Measurements from ENCODE around the gene MPHOSPH6. TPM values are rescaled to one million over a fixed set of nuclear protein-coding genes. Genes with fewer than 3 reads are reported as not detected.
"Not testable (repeated sequence)": the region's sequence is repeated elsewhere in the genome, so short reads cannot be mapped to it uniquely, and the experiment has no call there.

The MPHOSPH6 gene
- polyA plus RNA-seq, 4 donors = 22.0 to 55.1 (median 47.9) TPM

DNA sequence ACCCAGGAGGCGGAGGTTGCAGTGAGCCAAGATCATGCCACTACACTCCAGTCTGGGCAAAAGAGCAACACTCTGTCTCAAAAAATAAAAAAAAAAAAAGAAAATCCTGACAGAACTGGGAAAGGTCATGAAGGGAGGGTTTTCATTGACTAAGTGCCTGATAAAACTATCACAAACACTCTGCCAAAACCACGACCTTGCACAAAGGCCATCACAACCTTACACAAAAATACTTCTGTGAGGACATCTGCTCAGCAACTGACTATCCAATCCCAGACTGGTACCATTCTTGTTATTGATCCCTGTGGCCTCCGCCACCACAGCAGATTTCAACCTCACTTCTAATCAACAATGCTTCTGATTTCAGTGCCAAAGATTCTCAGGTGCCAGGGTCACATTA lies 40.1 kb downstream of the MPHOSPH6 start:
- DNase-seq (ENCODE audit: low read depth in 4 of 4, low spot score in 3 of 4) = no peak

DNA sequence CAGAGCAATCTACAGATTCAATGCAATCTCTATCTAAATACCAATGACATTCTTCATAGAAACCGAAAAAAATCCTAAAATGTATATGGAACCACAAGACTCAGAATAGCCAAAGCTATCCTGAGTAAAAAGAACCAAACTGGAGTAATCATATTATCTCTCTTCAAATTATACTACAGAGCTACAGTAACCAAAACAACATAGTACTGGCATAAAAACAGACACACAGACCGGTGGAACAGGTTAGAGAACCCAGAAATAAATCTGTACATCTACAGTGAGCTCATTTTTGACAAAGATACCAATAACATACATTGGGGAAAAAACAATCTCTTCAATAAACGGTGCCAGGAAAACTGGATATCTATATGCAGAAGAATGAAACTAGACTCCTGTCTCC lies 45.4 kb downstream of the MPHOSPH6 start:
- no peak for DNase-seq (ENCODE audit: low read depth in 4 of 4, low spot score in 3 of 4)

DNA sequence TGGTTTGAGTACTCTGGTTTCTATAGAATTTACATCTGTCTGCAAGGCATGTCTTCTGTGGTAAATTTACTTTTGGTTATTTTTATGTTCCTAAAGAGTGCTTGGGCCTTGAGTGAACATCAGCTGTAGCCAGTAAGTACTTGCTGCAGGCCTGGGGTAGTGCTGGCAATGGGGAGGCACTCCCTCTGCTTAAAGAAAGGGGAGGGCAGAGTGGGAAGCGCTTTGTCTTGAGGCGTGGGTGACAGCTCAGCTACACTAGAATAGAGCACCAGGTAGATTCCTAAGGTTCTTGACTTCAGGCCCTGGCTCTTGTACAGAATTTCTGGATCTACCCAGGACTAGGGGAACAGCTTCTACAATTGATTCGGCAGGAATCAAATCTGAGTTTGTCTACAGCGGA lies 50.6 kb downstream of the MPHOSPH6 start:
- no peak for DNase-seq (ENCODE audit: low read depth in 4 of 4, low spot score in 3 of 4)

DNA sequence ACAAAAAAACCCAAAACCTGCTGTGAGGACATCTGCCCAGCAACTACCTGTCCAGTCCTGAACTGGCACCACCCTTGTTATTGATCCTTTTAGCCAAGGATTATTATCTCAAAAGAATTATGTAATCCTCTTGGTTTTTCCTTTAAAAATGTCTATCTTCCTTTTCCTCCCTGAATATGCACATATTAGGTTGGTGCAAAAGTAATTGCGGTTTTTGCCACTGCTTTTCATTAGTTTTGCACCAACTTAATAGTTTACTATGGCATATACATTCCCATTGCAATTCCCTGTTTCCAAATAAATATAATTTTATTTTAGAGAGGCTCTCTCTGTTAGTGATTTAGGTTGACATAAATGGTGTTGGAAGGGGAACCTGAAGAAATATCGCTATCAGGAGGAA lies 51.3 kb downstream of the MPHOSPH6 start:
- DNase-seq (ENCODE audit: low read depth in 4 of 4, low spot score in 3 of 4) = no peak

DNA sequence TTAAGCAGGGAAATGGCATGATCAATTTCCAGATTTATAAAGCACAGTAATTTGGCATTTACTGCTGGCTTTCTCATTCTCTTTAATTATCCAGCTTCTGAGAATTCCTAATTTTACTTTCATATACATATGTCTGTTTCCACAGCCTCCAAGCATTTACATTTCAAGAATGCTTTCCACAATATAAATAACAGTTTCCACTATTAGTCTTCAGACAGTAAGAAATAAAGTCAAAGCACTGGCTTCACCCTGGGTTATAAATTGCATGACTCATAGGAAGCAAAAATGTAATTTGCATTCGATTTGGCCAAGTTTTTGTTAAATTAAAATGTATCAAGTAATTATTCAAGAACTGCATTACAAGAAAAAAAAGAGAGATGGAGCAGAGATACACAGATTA lies 53.5 kb downstream of the MPHOSPH6 start:
- no peak for DNase-seq (ENCODE audit: low read depth in 4 of 4, low spot score in 3 of 4)

DNA sequence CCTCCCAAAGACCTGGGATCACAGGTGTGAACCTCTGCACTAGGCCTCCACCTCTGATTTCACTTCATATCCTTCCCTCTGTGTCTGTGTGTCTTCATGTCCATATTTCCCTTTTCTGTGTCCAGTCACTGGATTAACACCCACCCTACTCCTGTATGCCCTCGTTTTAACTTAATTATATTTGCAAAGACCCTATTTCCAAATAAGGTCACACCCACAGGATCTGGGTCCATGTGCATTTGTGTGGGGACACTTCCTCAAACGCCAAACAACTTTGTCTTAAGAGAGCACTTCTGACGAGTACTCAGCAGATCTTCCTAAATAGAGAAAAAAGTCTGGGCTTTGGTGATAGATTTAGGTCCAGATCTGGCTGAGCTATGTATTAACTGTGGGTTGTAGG lies 56.3 kb downstream of the MPHOSPH6 start:
- no peak for DNase-seq (ENCODE audit: low read depth in 4 of 4, low spot score in 3 of 4)

DNA sequence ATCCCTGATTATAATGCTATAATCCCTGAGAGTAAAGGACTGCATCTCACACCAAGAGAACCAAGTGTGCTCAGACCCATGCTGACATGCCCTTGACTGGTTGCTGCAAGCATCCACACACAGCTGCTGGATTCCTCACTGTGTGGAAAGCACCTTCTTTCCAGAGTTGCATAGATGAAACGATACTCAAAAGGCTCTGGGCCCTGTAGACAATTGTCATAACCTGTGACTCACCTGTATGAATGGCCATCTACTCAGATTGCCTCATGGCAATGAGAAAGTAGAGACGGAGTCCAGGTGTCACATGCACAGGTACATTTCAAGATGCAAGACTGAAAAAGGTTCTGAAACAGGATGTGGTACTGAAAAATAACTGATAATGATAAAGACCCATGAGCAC lies 58.1 kb downstream of the MPHOSPH6 start:
- DNase-seq (ENCODE audit: low read depth in 4 of 4, low spot score in 3 of 4) = no peak

DNA sequence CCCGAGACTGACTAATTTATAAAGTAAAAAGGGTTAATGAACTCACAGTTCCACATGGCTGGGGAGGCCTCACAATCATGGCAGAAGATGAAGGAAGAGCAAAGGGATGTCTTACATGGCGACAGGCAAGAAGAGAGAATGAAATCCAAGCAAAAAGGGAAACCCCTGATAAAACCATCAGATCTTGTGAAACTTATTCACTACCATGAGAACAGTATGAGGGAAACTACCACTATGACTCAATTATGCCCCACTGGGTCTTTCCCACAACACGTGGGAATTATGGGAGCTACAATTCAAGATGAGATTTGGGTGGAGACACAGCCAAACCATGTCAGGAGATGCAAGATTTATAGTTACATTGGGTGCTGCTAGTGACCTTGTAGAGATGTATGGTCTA lies 60.8 kb downstream of the MPHOSPH6 start:
- DNase-seq (ENCODE audit: low read depth in 4 of 4, low spot score in 3 of 4) = not testable (repeated sequence)

DNA sequence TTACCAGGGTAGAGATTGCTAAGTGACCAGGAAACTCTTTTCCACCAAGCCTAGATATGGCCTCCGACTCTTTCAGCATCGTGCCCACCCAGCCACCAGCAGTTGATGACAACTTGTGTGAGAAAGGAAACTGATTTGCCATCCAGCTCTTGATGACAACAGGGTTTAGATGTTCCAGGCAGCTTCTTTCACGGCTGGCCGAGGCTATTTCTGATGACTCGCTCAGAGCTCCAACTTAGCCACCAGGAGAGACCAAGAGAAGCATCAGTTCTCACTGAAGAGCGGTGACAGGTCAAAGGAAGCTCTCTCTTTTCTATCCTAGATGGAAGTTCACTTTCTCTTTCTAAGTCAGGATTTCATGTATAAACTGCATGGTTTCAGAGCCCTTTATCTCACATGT lies 61.2 kb downstream of the MPHOSPH6 start:
- no peak for DNase-seq (ENCODE audit: low read depth in 4 of 4, low spot score in 3 of 4)

DNA sequence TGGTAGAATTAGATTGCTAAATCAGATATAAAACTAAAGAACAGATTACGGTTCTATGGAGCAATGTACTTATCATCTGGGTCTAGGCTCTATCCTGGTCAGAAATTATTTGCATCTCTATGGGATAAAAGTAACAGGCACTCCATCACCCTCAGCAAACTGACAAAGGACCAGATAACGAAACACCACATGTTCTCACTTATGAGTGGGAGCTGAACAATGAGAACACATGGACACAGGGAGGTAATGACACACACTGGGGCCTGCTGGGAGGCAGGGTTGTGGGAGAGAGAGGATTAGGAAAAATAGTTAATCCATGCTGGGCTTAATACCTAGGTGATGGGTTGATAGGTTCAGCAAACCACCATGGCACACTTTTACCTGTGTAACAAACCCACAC lies 61.9 kb downstream of the MPHOSPH6 start:
- DNase-seq (ENCODE audit: low read depth in 4 of 4, low spot score in 3 of 4) = no peak

DNA sequence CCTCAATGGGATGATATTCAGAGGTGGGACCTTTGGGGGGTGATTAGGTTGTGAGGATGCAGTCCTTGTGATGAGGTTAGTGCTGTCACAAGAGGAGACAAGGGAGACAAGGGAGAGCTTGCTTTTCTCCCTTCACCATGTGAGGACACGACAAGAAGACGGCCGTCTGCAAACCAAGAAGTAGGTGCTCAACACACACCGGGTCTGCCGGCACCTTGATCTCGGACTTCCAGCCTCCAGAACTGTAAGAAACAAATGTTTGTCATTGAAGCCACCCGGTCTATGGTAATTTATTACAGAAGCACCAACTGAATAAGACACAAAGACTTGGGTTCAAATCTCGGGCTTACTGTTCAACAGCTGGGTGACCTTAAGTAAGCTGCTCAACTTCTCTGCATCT lies 64.9 kb downstream of the MPHOSPH6 start:
- no peak for DNase-seq (ENCODE audit: low read depth in 4 of 4, low spot score in 3 of 4)

Other genes starting within 250 kb of the MPHOSPH6 start
- gene SDR42E1, start 158.8 kb downstream of the MPHOSPH6 start, polyA plus RNA-seq (ENCODE audit: insufficient read length in 4 of 4) = 10 to 100 TPM in 3 of 4 donors, 1 to 10 TPM in 1; 3.8 to 14.8 (median 12.2) TPM
- gene HSD17B2, start 135.0 kb downstream of the MPHOSPH6 start, polyA plus RNA-seq (ENCODE audit: insufficient read length in 4 of 4) = 10 to 100 TPM in 3 of 4 donors, under 1 TPM in 1; 0.98 to 21.9 (median 15.7) TPM

Data from left renal pelvis (tissue), 4 donors.